T-helper 17 cell (primary cell): Measurements from ENCODE around the gene LCNL1. TPM values are rescaled to one million over a fixed set of nuclear protein-coding genes. Genes with fewer than 3 reads are reported as not detected.

Source experiments
- ATAC-seq: fragments of 150-1000 bp; cut with Tn5 transposase; 2 replicates; pipeline ENCODE4 v1.10.0; 2021; ENCODE audit warnings: mild to moderate bottlenecking, moderate library complexity
- DNase-seq, 3 donors: peaks; one replicate each; pipeline versions ENCODE4 v3.0.0 to v3.0.0-alpha.2; 2020 to 2021
- H3K9me3 ChIP-seq: one replicate; pipeline ENCODE4 v1.7.0; 2013; ENCODE audit warnings: low read length, mild to moderate bottlenecking; ENCODE audit not compliant: control insufficient read depth, poor library complexity, severe bottlenecking
- H3K27ac Mint-ChIP-seq: one replicate; pipeline ENCODE4 v1.8.0; 2022; ENCODE audit warnings: mild to moderate bottlenecking, moderate library complexity, mixed read lengths
- H3K27me3 Mint-ChIP-seq: one replicate; pipeline ENCODE4 v1.8.0; 2022; ENCODE audit warnings: mixed read lengths
- H3K36me3 Mint-ChIP-seq: one replicate; pipeline ENCODE4 v1.8.0; 2022; ENCODE audit warnings: low read depth, mixed read lengths
- H3K4me1 Mint-ChIP-seq: one replicate; pipeline ENCODE4 v1.8.0; 2022; ENCODE audit warnings: mild to moderate bottlenecking, mixed read lengths
- H3K4me3 Mint-ChIP-seq: one replicate; pipeline ENCODE4 v1.8.0; 2022; ENCODE audit warnings: mild to moderate bottlenecking, moderate library complexity, mixed read lengths
- total RNA-seq, 4 donors: library from RNA in 2 of 4; stranded (reverse) in 2 of 4; gene quantifications; one replicate each; pipeline ENCODE4 v1.2.3 and lab custom pipeline; 2022 to 2026

Gene LCNL1
- total RNA-seq, 2 donors from 2014 or later, result 0.96 to 2.9 TPM

DNA sequence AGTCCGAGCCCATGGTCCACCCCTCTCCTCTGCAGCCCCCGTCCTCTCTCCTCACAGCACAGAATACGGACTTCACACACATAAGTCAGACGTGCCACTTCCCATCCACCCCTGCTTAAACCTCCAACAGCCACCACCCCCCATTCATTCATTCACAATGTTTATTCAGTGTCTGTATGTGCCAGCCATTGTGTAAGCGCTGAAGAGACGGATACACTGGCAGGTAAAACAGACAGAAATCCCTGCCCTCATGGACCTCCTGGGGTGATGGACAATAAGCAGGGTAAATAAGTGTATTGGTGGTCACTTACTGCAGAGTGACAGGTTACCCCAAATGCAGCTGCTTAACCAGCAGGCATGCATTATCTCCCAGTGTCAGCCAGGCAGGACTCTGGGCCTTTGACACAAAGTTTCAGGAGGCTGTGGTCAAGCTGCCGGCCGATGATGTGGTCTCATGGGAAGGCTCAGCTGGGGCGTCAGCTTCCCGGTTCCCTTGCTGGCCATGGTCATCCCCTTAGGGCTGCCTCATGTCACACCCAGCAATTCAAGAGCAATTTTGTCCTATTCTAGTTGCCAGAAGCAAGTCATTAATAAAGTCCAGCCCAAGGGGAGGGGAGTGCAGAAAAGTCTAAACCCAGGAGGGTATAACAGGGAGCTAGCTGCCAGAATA lies 7.6 kb downstream of the LCNL1 start:
- Mint-ChIP-seq H3K4me3 (peak overlapping the region; percentile 89), H3K36me3 (peaks cover 2% of the 10 kb centered on the region), H3K27me3 (no peaks in the 10 kb centered on the region), H3K4me1 (peaks cover 13% of the 10 kb centered on the region), H3K27ac (no peak overlapping the region)
- no peak for ATAC-seq
- no peak for DNase-seq
- H3K9me3 ChIP-seq, result no peaks in the 10 kb centered on the region

DNA sequence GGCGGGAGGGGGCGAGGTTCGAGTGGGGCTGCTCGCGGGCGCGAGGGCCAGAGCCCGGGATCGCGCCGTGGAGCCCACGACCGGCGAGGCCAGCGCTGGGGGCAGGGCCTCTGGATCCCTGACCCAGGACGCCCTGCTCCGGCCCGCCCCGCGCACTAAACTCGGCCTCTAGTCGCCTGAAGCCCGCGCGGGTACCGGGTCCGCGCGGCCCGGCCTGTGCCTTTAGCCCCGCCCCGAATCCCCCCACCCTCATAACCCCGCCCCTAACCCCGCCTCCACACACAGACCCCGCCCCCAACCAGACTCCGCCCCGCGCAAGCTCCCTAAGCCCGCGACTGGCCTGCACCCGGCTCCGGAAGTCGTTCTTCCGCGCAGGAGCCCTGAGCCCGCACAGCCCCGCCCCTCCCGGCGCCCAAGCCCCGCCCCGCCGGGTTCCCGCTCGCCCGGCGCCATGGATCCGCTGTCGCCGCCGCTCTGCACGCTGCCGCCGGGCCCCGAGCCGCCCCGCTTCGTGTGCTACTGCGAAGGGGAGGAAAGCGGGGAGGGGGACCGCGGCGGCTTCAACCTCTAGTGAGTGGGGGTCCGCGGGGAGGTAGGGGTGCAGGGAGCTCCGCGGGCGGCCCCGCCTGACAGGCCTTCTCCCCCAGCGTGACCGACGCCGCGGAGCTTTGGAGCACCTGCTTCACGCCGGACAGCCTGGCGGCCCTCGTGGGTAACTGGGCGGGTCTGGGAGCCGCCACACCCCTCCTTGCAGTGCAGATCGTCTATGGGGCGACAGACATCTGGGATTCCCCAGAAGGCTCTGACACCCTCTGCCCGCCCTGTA lies 9.4 kb downstream of the LCNL1 start, which contains the start of gene PAXX:
TSS of gene PAXX (plus strand) at position 430 of the 826 bp plus-strand sequence. CDS start at position 452, 22 bp downstream.
- no peaks in the 10 kb centered on the region for H3K9me3 ChIP-seq
- DNase-seq (peak; percentile 92 to 96 (median 92)), ATAC-seq (peak; percentile 91)
- Mint-ChIP-seq H3K27me3 (no peaks in the 10 kb centered on the region), H3K4me1 (peaks cover 18% of the 10 kb centered on the region), H3K4me3 (peak within 1 kb of the TSS; percentile 89), H3K27ac (peak within 1 kb of the TSS; percentile 61), H3K36me3 (peaks cover 2% of the 10 kb centered on the region)

DNA sequence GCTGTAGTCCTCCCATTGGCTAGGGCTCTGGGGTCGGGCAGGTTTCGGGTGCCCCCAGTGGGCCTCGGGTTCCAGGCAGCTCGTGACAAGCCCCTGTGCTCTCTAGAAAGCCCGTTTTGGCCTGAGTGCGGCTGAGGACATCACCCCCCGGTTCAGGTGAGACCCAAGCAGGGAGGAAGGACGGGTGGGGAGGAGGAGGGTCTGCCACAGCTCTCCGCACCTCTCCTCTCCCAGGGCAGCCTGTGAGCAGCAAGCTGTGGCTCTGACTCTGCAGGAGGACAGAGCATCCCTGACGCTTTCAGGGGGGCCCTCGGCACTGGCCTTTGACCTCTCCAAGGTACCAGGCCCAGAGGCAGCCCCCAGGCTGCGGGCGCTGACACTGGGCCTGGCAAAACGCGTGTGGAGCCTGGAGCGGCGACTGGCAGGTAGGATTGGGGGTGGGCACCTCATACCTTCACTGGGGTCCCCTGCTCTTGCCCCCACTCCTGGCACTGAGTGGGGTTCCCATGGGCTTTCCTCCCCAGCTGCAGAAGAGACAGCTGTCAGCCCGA lies 10.1 kb downstream of the LCNL1 start:
- H3K4me3 Mint-ChIP-seq, result peak overlapping the region; percentile 89
- no peak for ATAC-seq
- DNase-seq, result no peak
- H3K27ac Mint-ChIP-seq, result peak overlapping the region; percentile 61
- no peaks in the 10 kb centered on the region for H3K27me3 Mint-ChIP-seq
- H3K4me1 Mint-ChIP-seq, result peaks cover 22% of the 10 kb centered on the region
- H3K9me3 ChIP-seq, result no peaks in the 10 kb centered on the region
- H3K36me3 Mint-ChIP-seq, result peaks cover under 1% of the 10 kb centered on the region

DNA sequence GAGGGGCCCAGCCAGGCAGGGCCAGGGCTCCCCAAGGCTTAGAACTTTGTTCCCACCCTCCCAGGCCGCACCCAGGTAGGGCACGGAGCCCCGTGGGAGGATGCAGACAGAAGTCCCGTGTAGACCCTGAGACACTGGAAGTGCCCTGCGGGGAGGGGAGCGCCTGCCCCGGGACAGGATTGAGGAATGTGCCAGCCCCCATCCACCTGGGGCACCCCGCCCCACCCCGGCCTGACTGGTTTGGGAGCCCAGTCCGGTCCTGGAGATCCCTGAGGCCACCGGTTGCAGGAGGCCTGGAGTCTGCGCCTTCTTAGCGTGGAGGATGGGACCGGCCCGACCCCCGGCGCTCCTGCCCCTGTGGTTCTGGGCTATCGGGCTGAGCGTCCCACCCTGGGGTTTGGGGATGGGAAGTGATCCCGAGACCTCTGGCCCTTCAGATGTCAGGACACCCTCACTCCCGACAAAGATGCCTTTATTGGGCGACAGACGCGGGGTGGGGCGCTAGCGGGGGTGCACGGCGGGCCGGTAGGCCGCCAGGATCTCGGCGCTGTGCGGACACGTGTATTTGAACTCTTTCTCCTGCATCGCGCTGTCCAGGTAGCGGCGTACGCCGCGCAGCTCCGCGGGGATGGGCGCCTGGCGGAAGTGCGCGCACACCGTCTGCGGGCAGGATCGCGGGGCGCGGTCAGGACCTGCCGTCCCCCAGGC lies 11.5 kb downstream of the LCNL1 start:
- peak overlapping the region; percentile 89 for H3K4me3 Mint-ChIP-seq

DNA sequence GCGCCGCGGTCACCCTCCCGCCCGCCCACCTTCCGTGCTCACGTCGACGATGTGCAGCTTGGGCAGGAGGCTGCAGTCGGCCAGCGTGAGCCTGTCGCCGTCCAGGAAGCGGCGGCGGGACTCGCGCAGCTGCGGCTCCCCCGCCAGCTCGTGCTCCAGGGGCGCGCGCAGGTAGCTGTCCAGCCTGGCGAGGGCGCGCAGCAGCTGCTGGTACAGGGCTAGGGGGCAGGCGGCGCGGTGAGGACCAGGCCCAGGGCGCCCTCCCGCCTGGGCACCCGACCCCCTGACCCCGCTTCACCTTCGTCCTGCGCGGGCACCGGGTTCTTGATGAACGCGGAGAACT lies 12.1 kb downstream of the LCNL1 start:
- Mint-ChIP-seq H3K4me1 (peaks cover 27% of the 10 kb centered on the region), H3K27me3 (no peaks in the 10 kb centered on the region), H3K4me3 (no peak overlapping the region), H3K27ac (no peak overlapping the region), H3K36me3 (no peaks in the 10 kb centered on the region)
- ATAC-seq, result no peak
- no peaks in the 10 kb centered on the region for H3K9me3 ChIP-seq
- DNase-seq, result no peak

More for the DNA sequence above, 11.5 kb downstream of the LCNL1 start:
- H3K9me3 ChIP-seq, result no peaks in the 10 kb centered on the region
- peaks cover 30% of the 10 kb centered on the region for H3K4me1 Mint-ChIP-seq
- ATAC-seq, result no peak
- H3K27ac Mint-ChIP-seq, result peak overlapping the region; percentile 39
- H3K27me3 Mint-ChIP-seq, result no peaks in the 10 kb centered on the region
- H3K36me3 Mint-ChIP-seq, result no peaks in the 10 kb centered on the region
- DNase-seq, result no peak

DNA sequence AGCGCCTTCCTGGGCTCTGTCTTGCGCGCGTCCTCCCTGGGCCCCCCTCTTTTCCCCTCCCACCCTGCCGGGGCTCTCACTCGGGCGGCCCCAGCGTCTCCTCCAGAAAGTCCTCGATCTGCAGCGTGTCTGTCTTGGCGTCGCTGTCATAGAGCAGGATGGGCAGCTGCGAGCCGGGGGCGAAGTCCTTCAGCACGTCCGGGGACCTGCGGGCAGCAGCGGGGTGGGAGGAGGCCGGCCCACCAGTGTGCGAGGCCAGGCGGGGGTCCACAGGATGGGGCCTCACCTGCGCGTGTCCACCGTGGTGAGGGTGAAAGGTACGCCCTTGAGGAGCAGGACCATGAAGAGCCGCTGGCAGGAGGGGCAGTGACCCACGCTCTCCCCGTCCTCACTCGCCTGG lies 12.6 kb downstream of the LCNL1 start:
- H3K9me3 ChIP-seq, result no peaks in the 10 kb centered on the region
- Mint-ChIP-seq H3K4me3 (peak overlapping the region; percentile 55), H3K4me1 (peaks cover 30% of the 10 kb centered on the region), H3K27ac (no peak overlapping the region), H3K36me3 (no peaks in the 10 kb centered on the region), H3K27me3 (no peaks in the 10 kb centered on the region)
- DNase-seq (no peak), ATAC-seq (no peak)

DNA sequence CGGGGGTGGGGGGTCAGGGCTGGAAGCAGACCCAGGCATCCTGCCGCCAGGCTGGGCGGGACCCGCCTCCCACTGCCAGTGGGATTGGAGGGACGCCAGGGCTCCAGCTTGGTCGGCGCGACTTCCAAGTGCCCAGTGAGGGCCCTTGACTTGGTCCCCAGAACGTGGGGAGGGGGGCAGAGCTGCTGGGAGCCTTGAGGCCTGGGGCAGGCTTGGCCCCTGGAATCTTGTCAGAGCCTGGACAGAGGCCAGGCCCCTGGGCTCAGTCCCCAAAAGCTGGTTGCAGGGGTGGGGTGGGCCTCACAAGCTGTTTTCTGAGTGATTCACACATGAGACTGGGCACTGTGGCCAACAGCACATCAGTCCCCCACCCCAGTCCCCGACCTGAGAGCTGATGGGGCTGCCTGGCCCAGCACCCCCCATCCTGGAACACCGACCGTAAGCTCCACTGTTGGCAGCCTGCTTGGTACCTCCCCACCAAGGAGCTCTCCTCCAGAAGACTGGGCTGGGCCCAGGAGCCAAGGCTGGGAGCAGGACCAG lies 13.0 kb downstream of the LCNL1 start:
- Mint-ChIP-seq H3K4me1 (peaks cover 29% of the 10 kb centered on the region), H3K27me3 (no peaks in the 10 kb centered on the region), H3K27ac (peak overlapping the region; percentile 14), H3K4me3 (peak overlapping the region; percentile 76), H3K36me3 (no peaks in the 10 kb centered on the region)
- ATAC-seq (no peak), DNase-seq (no peak)
- no peaks in the 10 kb centered on the region for H3K9me3 ChIP-seq

DNA sequence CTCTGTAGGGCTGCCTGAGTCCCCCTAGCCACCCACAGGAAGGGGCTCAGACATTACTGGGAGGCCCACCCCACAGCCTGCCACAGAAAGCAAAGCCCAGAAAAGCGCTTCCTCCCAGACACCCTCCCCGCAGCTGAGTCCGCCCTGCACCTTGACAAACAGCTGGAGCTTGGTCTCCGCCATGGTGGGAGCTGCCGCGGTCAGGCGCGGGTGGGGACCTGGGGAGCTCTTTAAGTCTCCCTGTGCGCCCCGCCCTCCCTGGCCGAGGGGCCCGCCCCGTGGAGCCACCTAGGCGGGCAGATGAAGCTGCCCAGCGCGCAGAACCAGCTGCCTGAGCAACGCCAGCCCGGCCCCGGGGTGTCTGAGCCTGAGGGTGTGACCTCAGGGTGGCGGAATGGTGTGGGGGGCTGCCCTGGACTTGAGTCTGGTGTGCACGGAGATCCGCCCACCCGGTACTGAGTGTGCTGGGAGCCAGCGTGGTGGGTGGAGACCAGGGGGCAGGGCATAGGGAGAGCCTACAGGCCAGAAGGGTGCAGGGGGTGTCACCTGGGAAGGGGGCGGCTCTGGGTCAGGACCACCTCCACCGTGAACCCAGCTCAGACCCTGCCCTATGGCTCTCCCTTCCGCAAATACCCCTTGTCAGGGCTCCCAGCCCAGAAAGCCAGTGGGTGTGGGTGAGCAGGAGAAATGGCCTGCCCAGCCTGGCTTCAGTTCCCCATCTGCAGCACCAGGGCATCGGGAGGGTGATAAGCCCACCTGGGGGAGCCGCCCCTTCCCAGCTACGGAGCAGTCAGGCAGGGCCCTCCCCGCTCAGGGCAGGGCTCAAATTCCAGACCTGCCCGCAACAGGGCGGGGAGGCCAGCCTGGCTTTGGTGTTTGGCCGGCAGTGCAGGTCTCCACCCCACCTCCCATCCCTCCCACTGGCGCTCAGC lies 13.8 kb downstream of the LCNL1 start, which contains the start of gene CLIC3:
TSS of gene CLIC3 (minus strand) at position 208 of the 932 bp plus-strand sequence. CDS start at position 183, 25 bp downstream.
- peaks cover 25% of the 10 kb centered on the region for H3K4me1 Mint-ChIP-seq
- no peaks in the 10 kb centered on the region for H3K27me3 Mint-ChIP-seq
- ATAC-seq (peak; percentile 8), DNase-seq (peak in 2 of 3 donors; percentile 33 to 37)
- peak within 1 kb of the TSS; percentile 85 for H3K4me3 Mint-ChIP-seq
- peak within 1 kb of the TSS; percentile 95 for H3K27ac Mint-ChIP-seq
- no peaks in the 10 kb centered on the region for H3K9me3 ChIP-seq
- no peaks in the 10 kb centered on the region for H3K36me3 Mint-ChIP-seq

DNA sequence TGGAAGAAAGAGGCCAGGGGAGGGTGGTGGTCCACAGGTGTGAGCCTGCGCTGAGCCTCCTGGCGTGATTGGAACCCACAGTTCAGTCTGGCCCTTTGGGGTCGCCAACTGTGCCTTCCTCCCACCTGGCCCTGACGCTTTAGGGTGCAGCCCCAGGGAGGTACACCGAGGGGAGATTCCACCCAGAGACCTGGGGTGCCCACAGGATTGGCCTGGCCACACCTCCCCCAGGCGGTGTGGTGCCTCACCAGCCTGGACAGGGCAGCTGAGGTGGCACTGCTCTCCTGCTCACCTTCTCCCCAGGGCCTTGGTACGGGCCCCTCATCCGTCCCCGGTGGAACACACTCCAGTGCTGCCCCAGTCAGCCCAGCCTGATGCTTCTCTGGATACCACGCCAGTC lies 14.6 kb downstream of the LCNL1 start:
- no peaks in the 10 kb centered on the region for H3K36me3 Mint-ChIP-seq
- DNase-seq (no peak), ATAC-seq (no peak)
- no peaks in the 10 kb centered on the region for H3K9me3 ChIP-seq
- H3K4me1 Mint-ChIP-seq, result peaks cover 24% of the 10 kb centered on the region
- peak overlapping the region; percentile 85 for H3K4me3 Mint-ChIP-seq
- no peaks in the 10 kb centered on the region for H3K27me3 Mint-ChIP-seq
- peak overlapping the region; percentile 95 for H3K27ac Mint-ChIP-seq

DNA sequence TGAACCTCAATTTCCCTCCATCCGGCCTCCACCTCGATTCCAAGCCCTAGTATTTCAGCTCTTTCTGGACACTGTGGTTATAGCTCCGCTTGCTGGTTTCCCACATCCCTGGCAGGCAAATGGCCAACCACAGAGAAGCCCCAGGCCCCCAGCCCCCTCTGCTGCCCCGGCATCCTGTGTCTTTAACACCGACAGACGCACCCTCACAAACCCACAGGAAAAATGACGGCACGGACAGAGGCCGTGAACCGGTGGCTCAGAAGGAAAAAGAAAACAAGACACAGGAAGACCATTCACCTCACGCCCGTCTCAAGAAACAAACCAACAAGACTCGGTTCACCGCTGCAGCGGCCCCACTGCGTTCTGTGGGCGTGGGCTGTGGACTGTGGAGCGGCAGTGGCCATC lies 15.0 kb downstream of the LCNL1 start:
- Mint-ChIP-seq H3K36me3 (no peaks in the 10 kb centered on the region), H3K4me3 (peak overlapping the region; percentile 85), H3K27me3 (no peaks in the 10 kb centered on the region), H3K4me1 (peaks cover 24% of the 10 kb centered on the region), H3K27ac (peak overlapping the region; percentile 95)
- ATAC-seq, result peak; percentile 24
- no peaks in the 10 kb centered on the region for H3K9me3 ChIP-seq
- no peak for DNase-seq

DNA sequence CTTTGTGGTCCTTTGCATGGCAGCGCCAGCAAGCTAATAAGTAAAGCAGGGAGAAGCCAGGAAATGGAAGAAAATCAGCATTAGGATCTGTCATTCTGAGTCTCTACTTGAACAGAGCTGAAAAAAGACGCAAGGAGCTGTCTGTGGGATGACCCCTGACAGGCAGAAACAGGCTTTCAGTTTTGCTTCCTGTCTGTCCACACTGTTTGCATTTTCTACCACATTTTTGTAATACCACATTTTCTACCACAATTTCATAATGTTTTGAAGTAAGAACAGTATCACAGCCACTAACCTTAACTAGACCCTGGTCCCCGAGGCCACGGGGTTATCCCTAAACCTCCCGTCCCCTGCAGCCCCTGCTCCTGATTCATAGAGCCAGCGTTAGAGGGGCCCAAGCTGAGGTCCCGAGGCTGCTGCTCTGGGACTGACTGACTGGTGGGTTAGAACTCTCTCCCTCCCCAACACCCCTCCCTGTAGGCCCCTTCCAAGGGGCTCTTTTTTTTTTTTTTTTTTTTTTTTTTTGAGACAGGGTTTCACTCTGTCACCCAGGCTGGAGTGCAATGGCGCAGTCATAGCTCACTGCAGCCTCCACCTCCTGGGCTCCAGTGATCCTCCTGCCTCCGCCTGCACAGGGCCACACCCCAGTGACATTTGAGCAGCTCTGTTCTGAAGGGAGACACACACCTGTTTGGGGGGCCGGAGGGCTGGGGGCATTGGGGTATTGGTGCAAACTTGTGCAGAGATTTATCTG lies 17.6 kb downstream of the LCNL1 start:
- H3K4me3 Mint-ChIP-seq, result peak overlapping the region; percentile 69
- H3K9me3 ChIP-seq, result no peaks in the 10 kb centered on the region
- peak overlapping the region; percentile 61 for H3K27ac Mint-ChIP-seq
- no peaks in the 10 kb centered on the region for H3K36me3 Mint-ChIP-seq
- H3K27me3 Mint-ChIP-seq, result no peaks in the 10 kb centered on the region
- no peak for DNase-seq
- peak; percentile 54 for ATAC-seq
- H3K4me1 Mint-ChIP-seq, result peaks cover 25% of the 10 kb centered on the region
